Coronary artery (tissue), 2 donors: ENCODE results near the gene KNOP1.

Experiments used
- DNase-seq: peaks from one replicate; pipeline ENCODE4 v3.0.0-alpha.2; 2017; ENCODE audit warnings: low spot score
- H3K27ac ChIP-seq, 2 donors: fragments of 200-600 bp; sonication (generic); one replicate each; pipeline ENCODE4 v1.5.1; 2016 to 2019
- H3K4me3 ChIP-seq: fragments of 200-600 bp; sonication (generic); 2 replicates; pipeline ENCODE4 v1.5.1; 2016; ENCODE audit warnings: mild to moderate bottlenecking, moderate library complexity
- TF ChIP-seq, protein P1 (sequence below): fragments of 200-600 bp; sonication (generic); IDR thresholded peaks from one replicate; pipeline ENCODE4 v1.5.1; 2019; ENCODE audit warnings: antibody characterized with exemption

KNOP1 gene

DNA sequence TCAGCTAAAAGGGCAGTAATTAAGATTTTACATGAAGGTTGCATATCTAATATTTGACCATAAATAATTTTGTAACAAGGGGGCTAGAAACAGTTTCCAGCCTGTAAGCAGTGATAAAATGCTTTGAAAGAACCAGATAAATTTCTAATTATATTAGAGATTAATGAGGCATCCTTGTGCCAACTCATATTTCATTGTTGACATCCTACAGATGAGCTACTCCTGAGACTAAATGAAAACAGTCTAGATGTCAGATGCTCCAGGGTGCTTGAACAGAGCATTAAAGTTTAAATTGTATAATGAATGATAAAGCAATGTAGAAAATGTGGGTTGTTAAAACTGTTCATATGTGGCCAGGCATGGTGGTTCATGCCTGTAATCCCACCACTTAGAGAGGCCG, 23.3 kb upstream of the KNOP1 start:
- Histone ChIP-seq H3K27ac (no peak overlapping the region), H3K4me3 (no peak overlapping the region)
- no peak for DNase-seq
- TF ChIP-seq, protein P1, sequence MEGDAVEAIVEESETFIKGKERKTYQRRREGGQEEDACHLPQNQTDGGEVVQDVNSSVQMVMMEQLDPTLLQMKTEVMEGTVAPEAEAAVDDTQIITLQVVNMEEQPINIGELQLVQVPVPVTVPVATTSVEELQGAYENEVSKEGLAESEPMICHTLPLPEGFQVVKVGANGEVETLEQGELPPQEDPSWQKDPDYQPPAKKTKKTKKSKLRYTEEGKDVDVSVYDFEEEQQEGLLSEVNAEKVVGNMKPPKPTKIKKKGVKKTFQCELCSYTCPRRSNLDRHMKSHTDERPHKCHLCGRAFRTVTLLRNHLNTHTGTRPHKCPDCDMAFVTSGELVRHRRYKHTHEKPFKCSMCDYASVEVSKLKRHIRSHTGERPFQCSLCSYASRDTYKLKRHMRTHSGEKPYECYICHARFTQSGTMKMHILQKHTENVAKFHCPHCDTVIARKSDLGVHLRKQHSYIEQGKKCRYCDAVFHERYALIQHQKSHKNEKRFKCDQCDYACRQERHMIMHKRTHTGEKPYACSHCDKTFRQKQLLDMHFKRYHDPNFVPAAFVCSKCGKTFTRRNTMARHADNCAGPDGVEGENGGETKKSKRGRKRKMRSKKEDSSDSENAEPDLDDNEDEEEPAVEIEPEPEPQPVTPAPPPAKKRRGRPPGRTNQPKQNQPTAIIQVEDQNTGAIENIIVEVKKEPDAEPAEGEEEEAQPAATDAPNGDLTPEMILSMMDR: no peak

DNA sequence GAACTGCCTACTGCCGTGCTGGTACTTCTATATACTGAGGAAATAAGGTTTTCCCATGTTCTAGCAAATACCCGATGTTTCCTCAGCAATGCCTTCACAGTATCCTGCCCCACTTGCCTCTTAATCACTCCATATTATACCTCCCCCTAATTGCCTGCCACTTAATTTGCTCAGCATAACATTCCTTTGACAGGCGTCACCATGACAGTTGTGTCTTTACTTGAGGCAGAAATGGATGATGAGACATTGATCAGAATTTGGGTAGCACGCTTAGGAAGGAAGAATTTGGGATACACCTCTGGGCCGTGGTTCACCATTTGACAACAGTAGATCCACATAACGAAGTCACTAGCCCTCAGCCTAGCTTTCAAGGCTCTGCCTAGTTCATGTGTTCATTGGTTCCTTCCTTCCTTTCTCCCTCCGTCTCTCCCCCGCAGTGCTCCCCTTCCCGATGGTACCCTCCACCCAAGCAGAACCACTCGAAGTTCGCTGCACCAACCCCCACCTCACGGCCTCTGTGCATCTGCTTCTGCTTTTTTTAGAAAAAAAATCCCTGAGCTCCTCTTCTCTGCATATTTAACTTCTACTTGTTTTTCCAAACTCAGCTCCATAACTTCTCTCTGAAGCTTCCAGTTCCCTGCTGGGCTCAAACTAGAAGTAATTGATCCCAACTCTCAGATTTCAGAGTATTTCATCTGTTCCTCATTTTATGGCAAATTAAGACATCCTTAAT, 19.4 kb upstream of the KNOP1 start:
- H3K27ac ChIP-seq: no peak overlapping the region
- no peak overlapping the region for H3K4me3 ChIP-seq
- TF ChIP-seq, protein P1: no peak
- DNase-seq: no peak

DNA sequence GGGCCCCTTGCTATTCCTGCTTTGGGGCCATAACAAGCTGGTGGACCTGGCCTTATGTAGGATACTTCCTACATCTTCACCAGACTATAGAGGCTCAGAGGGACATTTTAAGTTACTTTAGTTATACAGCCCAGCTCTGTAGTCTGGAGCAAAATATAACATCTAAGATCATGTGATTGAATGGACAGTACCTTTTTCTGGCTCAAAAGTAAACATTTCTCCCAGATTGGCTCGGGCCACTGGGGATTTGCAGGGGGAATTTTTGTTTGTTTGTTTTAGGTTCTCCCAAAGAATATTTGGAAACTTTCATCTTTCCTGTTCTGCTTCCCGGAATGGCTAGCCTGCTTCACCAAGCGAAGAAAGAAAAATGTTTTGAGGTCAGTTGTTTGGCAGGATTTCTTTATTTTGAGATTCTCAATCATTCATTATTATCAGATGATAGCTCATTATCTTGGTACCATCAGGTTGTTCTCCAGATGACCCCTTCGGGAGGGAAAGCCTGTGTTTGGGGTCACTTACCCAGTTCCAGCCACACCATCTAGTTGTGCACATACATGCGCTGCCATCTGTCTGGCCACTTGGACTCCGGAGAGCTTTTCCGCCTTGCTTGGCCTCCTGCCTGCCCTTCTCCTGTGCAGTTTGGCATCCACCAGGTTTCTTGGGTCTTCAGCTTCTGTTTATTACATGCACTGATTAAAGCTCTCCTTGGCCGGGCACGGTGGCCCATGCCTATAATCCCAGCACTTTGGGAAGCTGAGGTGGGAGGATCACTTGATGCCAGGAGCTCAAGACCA, 17.2 kb upstream of the KNOP1 start:
- TF ChIP-seq, protein P1: no peak
- DNase-seq: no peak
- Histone ChIP-seq H3K4me3 (no peak overlapping the region), H3K27ac (no peak overlapping the region)

DNA sequence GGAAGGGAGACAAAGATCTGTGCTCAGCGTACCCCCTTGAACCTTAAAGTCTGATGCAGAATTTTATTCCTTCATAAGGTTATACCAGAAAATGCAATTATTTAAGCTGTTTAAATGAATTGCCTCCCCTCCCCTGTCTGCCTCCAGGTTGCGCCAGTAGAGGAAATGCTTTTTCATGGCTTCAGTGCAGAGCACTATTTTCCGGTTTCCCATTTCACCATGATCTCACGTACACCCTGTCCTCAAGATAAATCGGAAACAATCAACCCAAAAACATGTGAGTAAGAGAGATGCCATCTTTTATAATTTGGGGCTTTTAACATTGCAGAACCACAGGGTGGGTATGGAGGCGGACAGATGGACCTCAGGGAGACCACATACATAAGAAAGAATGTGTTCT, 15.5 kb upstream of the KNOP1 start:
- Histone ChIP-seq H3K27ac (no peak overlapping the region), H3K4me3 (no peak overlapping the region)
- TF ChIP-seq, protein P1: no peak
- no peak for DNase-seq

DNA sequence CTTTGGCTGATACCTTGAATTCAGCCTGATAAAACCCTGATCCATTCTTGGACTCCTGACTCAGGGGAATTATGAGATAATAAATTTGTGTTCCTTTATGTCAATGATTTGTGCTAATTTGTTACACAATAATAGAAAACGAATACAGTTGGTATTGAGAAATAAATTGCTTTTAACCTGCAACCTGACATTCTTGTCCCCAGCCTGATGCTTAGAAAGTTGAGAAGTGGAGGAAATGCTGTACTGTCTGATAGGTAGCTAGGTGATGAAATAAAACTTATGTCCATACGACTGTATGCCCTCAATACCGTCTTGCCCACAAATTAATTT, 10.6 kb upstream of the KNOP1 start:
- DNase-seq: no peak
- H3K27ac ChIP-seq: no peak overlapping the region
- H3K4me3 ChIP-seq: no peak overlapping the region
- TF ChIP-seq, protein P1: no peak

DNA sequence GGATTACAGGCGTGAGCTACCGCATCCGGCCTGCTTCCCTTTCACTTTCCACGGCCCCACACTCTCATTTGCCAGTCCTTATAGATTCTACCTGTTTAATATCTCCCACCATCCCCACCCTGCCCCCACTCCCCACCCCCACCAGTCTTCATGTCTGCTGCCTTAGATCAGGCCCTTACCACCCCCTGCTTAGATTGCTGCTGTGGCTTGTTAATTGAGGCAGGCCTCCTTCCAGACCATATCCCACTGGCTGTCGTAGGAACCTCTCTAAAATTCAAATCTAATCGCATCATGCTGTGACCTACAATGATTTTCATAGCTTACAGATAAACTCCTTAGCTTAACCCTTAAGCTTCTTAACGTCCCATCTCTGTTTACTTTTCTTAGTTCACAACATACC, 5.0 kb upstream of the KNOP1 start:
- TF ChIP-seq, protein P1: no peak
- Histone ChIP-seq H3K4me3 (no peak overlapping the region), H3K27ac (no peak overlapping the region)
- DNase-seq: no peak
